Activated T-helper 9 cell treated with anti-CD3 and anti-CD28 coated beads, Interleukin-2, amount 50 U/mL, for 16 hours (primary cell): Measurements from ENCODE around the gene FBN1.

ENCODE experiments used
- DNase-seq: peaks from one replicate; pipeline ENCODE4 v3.0.0-alpha.2; 2020; ENCODE audit warnings: low read depth

FBN1 gene

GRCh38 chr15:48426941-48427340 lies 218.6 kb downstream of the FBN1 start:
- DNase-seq = no peak

DNA sequence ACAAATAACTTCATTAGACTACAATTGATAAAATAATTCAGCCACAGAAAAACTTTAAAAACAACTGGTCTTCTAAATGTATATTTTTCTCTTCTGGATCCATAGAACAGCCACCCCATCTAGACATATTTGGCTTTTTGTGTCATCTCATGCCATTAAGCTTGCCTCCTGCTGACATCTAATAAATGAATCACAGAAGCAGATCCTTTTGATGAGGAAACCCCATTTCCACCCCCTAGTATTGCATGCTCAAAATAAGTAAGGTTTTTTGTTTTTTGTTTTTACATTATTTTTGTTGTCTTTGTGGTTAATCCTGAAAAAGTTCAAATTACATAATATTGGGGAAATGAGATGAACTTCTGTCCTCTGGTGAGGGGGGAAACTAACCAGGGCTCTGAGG lies 219.5 kb downstream of the FBN1 start:
- no peak for DNase-seq

GRCh38 chr15:48425051-48425450 lies 220.5 kb downstream of the FBN1 start:
- DNase-seq = no peak

- no peak for DNase-seq
Measured at GRCh38 chr15:48423896-48424475, 221.5 kb downstream of the FBN1 start.

DNA sequence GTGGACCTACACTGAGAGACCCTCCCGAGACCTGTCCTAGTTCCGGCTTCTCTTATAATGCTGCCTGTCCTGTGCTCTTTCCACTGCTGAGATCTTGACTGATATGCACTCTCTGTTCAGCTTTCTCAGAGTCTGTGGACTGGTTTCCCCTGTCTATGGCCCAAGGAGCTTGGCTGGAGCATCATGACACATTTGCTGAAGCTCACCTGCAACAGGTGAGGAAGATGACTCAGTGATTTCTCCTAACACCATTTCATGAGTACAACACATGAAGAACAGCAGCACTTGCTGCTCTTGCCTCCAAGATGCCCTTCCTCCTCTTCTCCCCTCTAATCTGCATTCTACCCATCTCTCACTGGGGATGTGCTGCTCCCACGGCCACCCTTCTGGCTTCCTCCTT lies 222.2 kb downstream of the FBN1 start:
- no peak for DNase-seq

DNA sequence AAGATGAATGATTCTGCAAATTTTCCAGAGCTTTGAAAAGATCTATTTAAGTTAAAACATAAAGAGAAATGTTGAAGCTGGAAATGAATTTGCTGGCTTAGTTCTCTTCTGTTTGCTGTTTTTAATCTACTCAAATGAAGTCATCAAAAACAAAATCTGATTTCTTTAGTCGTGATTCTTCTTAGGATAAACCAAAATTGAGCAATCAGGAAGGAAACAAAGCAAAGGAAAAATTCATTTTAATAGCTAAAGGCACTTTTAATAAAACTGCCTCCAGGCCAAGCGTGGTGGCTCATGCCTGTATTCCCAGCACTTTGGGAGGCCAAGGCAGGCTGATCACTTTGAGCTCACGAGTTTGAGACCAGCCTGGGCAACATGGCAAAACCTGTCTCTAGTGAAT lies 223.1 kb downstream of the FBN1 start:
- no peak for DNase-seq

- no peak for DNase-seq
Measured at GRCh38 chr15:48421362-48421761, 224.1 kb downstream of the FBN1 start.

GRCh38 chr15:48419896-48420295 lies 225.6 kb downstream of the FBN1 start:
- no peak for DNase-seq

DNA sequence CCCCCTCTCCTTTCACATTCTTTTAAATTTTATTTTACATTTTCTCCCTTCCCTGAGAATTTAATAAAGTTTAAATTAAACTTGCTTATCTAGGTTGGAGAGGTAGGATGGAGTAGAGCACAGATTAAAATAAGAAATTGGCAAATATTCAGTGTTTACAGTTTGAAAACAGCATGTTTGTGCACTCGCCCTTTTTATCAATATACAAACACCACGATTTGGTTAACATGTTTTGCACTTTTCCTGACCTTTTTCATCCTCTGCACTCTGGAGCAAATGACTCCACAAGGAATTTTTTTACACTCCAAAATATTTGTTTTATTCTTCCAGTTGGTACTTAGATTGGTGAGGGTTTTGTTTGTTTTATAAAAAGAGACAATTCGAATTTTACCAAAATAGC lies 227.2 kb downstream of the FBN1 start:
- DNase-seq = no peak

GRCh38 chr15:48416301-48416700 lies 229.2 kb downstream of the FBN1 start:
- DNase-seq = no peak

GRCh38 chr15:48415036-48415886 lies 230.2 kb downstream of the FBN1 start:
- DNase-seq = no peak

DNA sequence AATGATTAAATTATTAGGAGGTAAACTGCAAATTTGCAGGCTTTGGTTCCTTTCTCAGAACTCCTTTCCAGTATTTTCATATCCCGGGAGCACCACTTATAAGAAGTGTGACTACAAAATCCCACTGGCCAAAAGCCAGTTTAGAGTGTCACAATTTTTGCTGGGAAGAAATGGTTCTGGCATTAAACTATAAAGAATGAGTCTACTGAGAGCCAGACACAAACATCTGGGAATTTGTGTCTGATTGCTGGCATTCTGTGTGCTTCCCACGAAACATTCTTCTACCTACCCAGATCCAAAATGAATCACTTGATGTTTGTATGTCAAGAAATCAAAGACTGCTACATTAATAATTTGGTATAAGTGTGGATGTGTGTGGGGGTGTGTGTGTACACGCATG lies 231.5 kb downstream of the FBN1 start:
- DNase-seq = no peak

DNA sequence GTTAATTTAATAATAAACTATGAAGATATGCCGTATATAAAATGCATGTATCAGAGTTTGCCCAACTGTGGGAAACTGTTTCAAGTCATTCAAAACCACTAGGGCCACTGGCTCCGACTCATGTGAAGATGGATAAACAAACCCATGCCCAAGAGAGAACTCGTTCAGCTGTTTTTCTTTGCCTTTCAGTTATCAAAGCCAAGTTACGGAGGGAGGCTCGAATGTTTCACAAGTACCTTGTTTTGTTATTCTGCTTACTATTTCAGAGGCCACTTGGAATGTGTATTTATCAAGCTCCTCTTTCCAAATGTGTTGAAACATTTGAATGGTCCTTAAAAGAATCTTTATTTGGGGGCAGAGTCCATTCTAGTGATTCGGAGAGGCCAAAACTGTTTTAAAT lies 232.2 kb downstream of the FBN1 start:
- DNase-seq = no peak

DNA sequence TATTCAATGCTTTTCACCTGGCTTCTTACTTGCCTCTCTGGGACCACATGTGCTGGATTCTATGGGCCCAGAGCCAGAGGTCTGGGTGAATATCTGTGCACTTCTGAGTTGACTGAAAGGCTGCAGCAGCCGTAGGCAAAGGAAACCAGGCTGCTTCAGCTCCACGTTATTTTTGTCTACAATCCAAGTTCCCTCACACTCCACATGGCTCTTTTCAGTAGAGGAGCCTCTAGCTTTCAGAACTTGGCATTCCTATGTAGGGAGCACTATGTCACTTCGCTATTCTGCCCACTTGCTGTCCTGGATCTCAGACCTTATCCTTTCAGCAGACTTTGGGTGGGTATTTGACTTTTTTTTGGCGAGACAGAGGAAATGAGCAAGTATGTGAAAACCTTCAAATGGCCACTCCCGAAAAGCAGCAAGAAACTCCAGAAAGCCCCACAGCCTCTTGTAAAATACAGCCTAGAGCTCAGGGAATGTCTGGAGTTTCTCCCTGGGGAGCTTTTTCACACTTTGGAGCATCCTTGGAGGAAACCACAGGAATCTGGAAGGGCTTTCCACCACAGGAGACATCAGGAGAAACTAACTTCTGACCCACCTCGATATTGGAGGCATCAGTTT lies 233.4 kb downstream of the FBN1 start:
- DNase-seq = no peak

- DNase-seq = no peak
Measured at GRCh38 chr15:48409623-48410022, 235.9 kb downstream of the FBN1 start.

- DNase-seq = no peak
Measured at GRCh38 chr15:48408327-48408726, 237.2 kb downstream of the FBN1 start.

GRCh38 chr15:48407646-48408045 lies 237.9 kb downstream of the FBN1 start:
- no peak for DNase-seq

- no peak for DNase-seq
Measured at GRCh38 chr15:48406911-48407310, 238.6 kb downstream of the FBN1 start.

- no peak for DNase-seq
Measured at GRCh38 chr15:48406266-48406891, 239.1 kb downstream of the FBN1 start.

- no peak for DNase-seq
Measured at GRCh38 chr15:48402427-48403177, 242.9 kb downstream of the FBN1 start.

DNA sequence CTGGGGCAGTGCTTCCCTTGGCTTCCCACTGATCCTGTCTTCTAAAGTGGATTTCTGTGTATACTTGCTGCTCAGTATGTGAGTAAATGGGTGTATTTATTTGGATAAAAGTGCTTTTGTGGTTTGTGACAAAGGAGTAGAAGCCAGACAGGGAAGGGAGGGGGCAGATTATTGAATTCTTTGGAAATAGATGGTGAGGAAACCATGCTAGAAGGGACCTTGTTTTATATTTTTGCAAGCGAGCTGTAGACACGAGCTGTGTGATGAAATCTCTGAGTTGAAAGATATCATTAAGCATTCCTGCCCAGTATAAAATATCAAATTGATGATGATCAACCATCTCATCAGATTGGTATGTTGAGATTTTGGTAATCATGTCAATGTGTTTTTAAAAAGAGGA lies 245.4 kb downstream of the FBN1 start:
- no peak for DNase-seq

- no peak for DNase-seq
Measured at GRCh38 chr15:48397841-48398240, 247.7 kb downstream of the FBN1 start.
